Astrocyte (in vitro differentiated cells and primary cell): Measurements from ENCODE around the gene IQCC.

Source experiments
- EZH2 ChIP-seq: IDR thresholded peaks from 2 replicates; pipeline ENCODE4 v1.6.1; 2012; ENCODE audit warnings: mild to moderate bottlenecking, low read length, inconsistent platforms; ENCODE audit not compliant: insufficient read depth
- TF ChIP-seq, protein P1 (sequence below): IDR thresholded peaks from 2 replicates; pipeline ENCODE4 v1.5.1; 2011; ENCODE audit warnings: low read depth, mild to moderate bottlenecking, inconsistent platforms, low read length, moderate library complexity; ENCODE audit not compliant: insufficient read depth

- TF ChIP-seq, protein P1, sequence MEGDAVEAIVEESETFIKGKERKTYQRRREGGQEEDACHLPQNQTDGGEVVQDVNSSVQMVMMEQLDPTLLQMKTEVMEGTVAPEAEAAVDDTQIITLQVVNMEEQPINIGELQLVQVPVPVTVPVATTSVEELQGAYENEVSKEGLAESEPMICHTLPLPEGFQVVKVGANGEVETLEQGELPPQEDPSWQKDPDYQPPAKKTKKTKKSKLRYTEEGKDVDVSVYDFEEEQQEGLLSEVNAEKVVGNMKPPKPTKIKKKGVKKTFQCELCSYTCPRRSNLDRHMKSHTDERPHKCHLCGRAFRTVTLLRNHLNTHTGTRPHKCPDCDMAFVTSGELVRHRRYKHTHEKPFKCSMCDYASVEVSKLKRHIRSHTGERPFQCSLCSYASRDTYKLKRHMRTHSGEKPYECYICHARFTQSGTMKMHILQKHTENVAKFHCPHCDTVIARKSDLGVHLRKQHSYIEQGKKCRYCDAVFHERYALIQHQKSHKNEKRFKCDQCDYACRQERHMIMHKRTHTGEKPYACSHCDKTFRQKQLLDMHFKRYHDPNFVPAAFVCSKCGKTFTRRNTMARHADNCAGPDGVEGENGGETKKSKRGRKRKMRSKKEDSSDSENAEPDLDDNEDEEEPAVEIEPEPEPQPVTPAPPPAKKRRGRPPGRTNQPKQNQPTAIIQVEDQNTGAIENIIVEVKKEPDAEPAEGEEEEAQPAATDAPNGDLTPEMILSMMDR, result no peak
- TF ChIP-seq EZH2, result no peak
These were observed 11.1 kb downstream of the IQCC start for GRCh38 chr1:32216566-32216965.
